Inferior parietal cortex (tissue), 1 donor: ENCODE measurements around the gene KATNAL1.

ENCODE experiments used
- DNase-seq: peaks from one replicate; pipeline ENCODE4 v3.0.0-alpha.2; 2016; ENCODE audit errors: extremely low spot score

Gene KATNAL1

GRCh38 chr13:30307194-30307970 is at the start of gene KATNAL1:
Gene KATNAL1 (minus strand): TSS chr13:30307551. CDS start chr13:30283777, 23,774 bp downstream.
- DNase-seq = peak; percentile 80

- no peak for DNase-seq
Measured at GRCh38 chr13:30355839-30356238, 48.5 kb upstream of the KATNAL1 start.

GRCh38 chr13:30355384-30355699 is 48.0 kb upstream of the KATNAL1 start:
- no peak for DNase-seq

GRCh38 chr13:30354493-30355383 is 47.4 kb upstream of the KATNAL1 start:
- no peak for DNase-seq

- DNase-seq = no peak
Measured at GRCh38 chr13:30353471-30354215, 46.3 kb upstream of the KATNAL1 start.

GRCh38 chr13:30353060-30353459 is 45.7 kb upstream of the KATNAL1 start:
- DNase-seq = no peak

- DNase-seq = no peak
Measured at GRCh38 chr13:30352121-30352520, 44.8 kb upstream of the KATNAL1 start.

GRCh38 chr13:30346789-30347167 is 39.4 kb upstream of the KATNAL1 start:
- DNase-seq = no peak

- no peak for DNase-seq
Measured at GRCh38 chr13:30346153-30346788, 38.9 kb upstream of the KATNAL1 start.

GRCh38 chr13:30345426-30346100 is 38.2 kb upstream of the KATNAL1 start:
- DNase-seq = no peak

GRCh38 chr13:30341815-30342570 is 34.6 kb upstream of the KATNAL1 start:
- no peak for DNase-seq

GRCh38 chr13:30340331-30341250 is 33.2 kb upstream of the KATNAL1 start:
- DNase-seq = no peak

GRCh38 chr13:30339738-30340330 is 32.5 kb upstream of the KATNAL1 start:
- DNase-seq = no peak

- DNase-seq = no peak
Measured at GRCh38 chr13:30338952-30339351, 31.6 kb upstream of the KATNAL1 start.

- no peak for DNase-seq
Measured at GRCh38 chr13:30338331-30338851, 31.0 kb upstream of the KATNAL1 start.

GRCh38 chr13:30337061-30337610 is 29.8 kb upstream of the KATNAL1 start:
- no peak for DNase-seq

- peak; percentile 73 for DNase-seq
Measured at GRCh38 chr13:30334663-30335386, 27.5 kb upstream of the KATNAL1 start.

GRCh38 chr13:30333616-30334015 is 26.3 kb upstream of the KATNAL1 start:
- no peak for DNase-seq
